Muscle of leg (tissue), 11 donors: Measurements from ENCODE around the gene WDR90. TPM values are rescaled to one million over a fixed set of nuclear protein-coding genes. Genes with fewer than 3 reads are reported as not detected.

Experiments
- DNase-seq: peaks from one replicate; pipeline ENCODE4 v3.0.0; 2013
- H3K27ac ChIP-seq: one replicate; pipeline ENCODE4 v1.5.1; 2013; ENCODE audit warnings: mild to moderate bottlenecking, low read length, control low read depth
- H3K27me3 ChIP-seq: one replicate; pipeline ENCODE4 v1.6.1; 2013; ENCODE audit warnings: low read length; ENCODE audit not compliant: control insufficient read depth, insufficient read depth
- H3K36me3 ChIP-seq: one replicate; pipeline ENCODE4 v1.6.1; 2013; ENCODE audit warnings: low read length; ENCODE audit not compliant: control insufficient read depth, insufficient read depth
- H3K4me1 ChIP-seq: one replicate; pipeline ENCODE4 v1.6.1; 2013; ENCODE audit warnings: low read length; ENCODE audit not compliant: control insufficient read depth, insufficient read depth
- H3K4me3 ChIP-seq: one replicate; pipeline ENCODE4 v1.5.1; 2013; ENCODE audit warnings: low read length, control low read depth
- H3K9me3 ChIP-seq: replicated peaks from 2 replicates; pipeline ENCODE4 v1.6.1; 2013; ENCODE audit warnings: low read depth, low read length; ENCODE audit not compliant: control insufficient read depth
- WGBS: methylation state at CpG from one replicate; pipeline ENCODE4 v1.1.5; 2013; ENCODE audit warnings: missing lambda C conversion rate; ENCODE audit not compliant: insufficient coverage; 5-methylcytosine and 5-hydroxymethylcytosine counted together
- polyA plus RNA-seq, 8 donors: library from polyadenylated mRNA; unstranded; fragments of 120-200 nt; gene quantifications; one replicate each; pipeline versions ENCODE4 v1.2.1 to v1.2.3, GENCODE V29; 2013; ENCODE audit warnings: inconsistent platforms in 1 of 8, low replicate concordance in 1 of 8; ENCODE audit not compliant: insufficient read length in 8 of 8, insufficient read depth in 1 of 8
- total RNA-seq: library from RNA; stranded (reverse); fragments of 120-200 nt; gene quantifications from one replicate; pipeline ENCODE4 v1.2.4, GENCODE V29; 2013

Gene WDR90
- total and polyA plus RNA-seq, 9 donors: 10.6 to 30.5 (median 20.0) TPM

- H3K36me3 ChIP-seq: peaks cover 29% of the 10 kb centered on the region
- no peaks in the 10 kb centered on the region for H3K9me3 ChIP-seq
- peaks cover 52% of the 10 kb centered on the region for H3K4me1 ChIP-seq
- no peak overlapping the region for H3K4me3 ChIP-seq
- H3K27ac ChIP-seq: no peak overlapping the region
- no peak for DNase-seq
- 91% methylated on average over 32 of the region's 35 CpGs for WGBS
- no peaks in the 10 kb centered on the region for H3K27me3 ChIP-seq
Measured at GRCh38 chr16:625977-626765, 23.0 kb upstream of the WDR90 start.

- WGBS: 84% methylated on average over 29 of the region's 29 CpGs
- peak; percentile 24 for DNase-seq
- no peak overlapping the region for H3K27ac ChIP-seq
Measured at GRCh38 chr16:626787-627453, 22.2 kb upstream of the WDR90 start.

GRCh38 chr16:627454-628239, 21.5 kb upstream of the WDR90 start:
- DNase-seq: peak; percentile 57
- WGBS: 83% methylated on average over 27 of the region's 50 CpGs
- peaks cover 46% of the 10 kb centered on the region for H3K4me1 ChIP-seq
- H3K27ac ChIP-seq: peak overlapping the region; percentile 7
- no peaks in the 10 kb centered on the region for H3K27me3 ChIP-seq
- peaks cover 32% of the 10 kb centered on the region for H3K36me3 ChIP-seq
- H3K9me3 ChIP-seq: no peaks in the 10 kb centered on the region
- H3K4me3 ChIP-seq: no peak overlapping the region

More at GRCh38 chr16:626787-627453, 22.2 kb upstream of the WDR90 start:
- peaks cover 29% of the 10 kb centered on the region for H3K36me3 ChIP-seq
- no peak overlapping the region for H3K4me3 ChIP-seq
- H3K9me3 ChIP-seq: no peaks in the 10 kb centered on the region
- H3K27me3 ChIP-seq: no peaks in the 10 kb centered on the region
- peaks cover 48% of the 10 kb centered on the region for H3K4me1 ChIP-seq

GRCh38 chr16:628321-629061, 20.7 kb upstream of the WDR90 start:
- Histone ChIP-seq H3K27me3 (no peaks in the 10 kb centered on the region), H3K4me1 (peaks cover 46% of the 10 kb centered on the region), H3K27ac (peak overlapping the region; percentile 83), H3K36me3 (peaks cover 35% of the 10 kb centered on the region), H3K9me3 (no peaks in the 10 kb centered on the region), H3K4me3 (no peak overlapping the region)
- WGBS: 79% methylated on average over 32 of the region's 33 CpGs
- DNase-seq: peak; percentile 8

GRCh38 chr16:629185-629832, 19.9 kb upstream of the WDR90 start:
- 30% methylated on average over 29 of the region's 29 CpGs for WGBS
- Histone ChIP-seq H3K4me3 (no peak overlapping the region), H3K27ac (peak overlapping the region; percentile 83), H3K9me3 (no peaks in the 10 kb centered on the region), H3K4me1 (peaks cover 46% of the 10 kb centered on the region), H3K36me3 (peaks cover 40% of the 10 kb centered on the region), H3K27me3 (no peaks in the 10 kb centered on the region)
- DNase-seq: peak; percentile 86

GRCh38 chr16:629833-630248, 19.3 kb upstream of the WDR90 start:
- H3K36me3 ChIP-seq: peaks cover 45% of the 10 kb centered on the region
- peak overlapping the region; percentile 83 for H3K27ac ChIP-seq
- no peaks in the 10 kb centered on the region for H3K27me3 ChIP-seq
- no peak overlapping the region for H3K4me3 ChIP-seq
- no peak for DNase-seq
- H3K4me1 ChIP-seq: peaks cover 49% of the 10 kb centered on the region
- H3K9me3 ChIP-seq: no peaks in the 10 kb centered on the region
- 19% methylated on average over 8 of the region's 11 CpGs for WGBS

GRCh38 chr16:630249-630814, 18.8 kb upstream of the WDR90 start:
- DNase-seq: no peak
- H3K4me3 ChIP-seq: no peak overlapping the region
- H3K4me1 ChIP-seq: peaks cover 54% of the 10 kb centered on the region
- peaks cover 42% of the 10 kb centered on the region for H3K36me3 ChIP-seq
- no peaks in the 10 kb centered on the region for H3K27me3 ChIP-seq
- H3K27ac ChIP-seq: peak overlapping the region; percentile 83
- 16% methylated on average over 27 of the region's 29 CpGs for WGBS
- no peaks in the 10 kb centered on the region for H3K9me3 ChIP-seq

- Histone ChIP-seq H3K27me3 (no peaks in the 10 kb centered on the region), H3K4me3 (no peak within 1 kb of the TSS), H3K4me1 (peaks cover 59% of the 10 kb centered on the region), H3K9me3 (no peaks in the 10 kb centered on the region), H3K27ac (peak within 1 kb of the TSS; percentile 83), H3K36me3 (peaks cover 36% of the 10 kb centered on the region)
- 4% methylated on average over 23 of the region's 23 CpGs for WGBS
- no peak for DNase-seq
Measured at GRCh38 chr16:630815-631405, 18.3 kb upstream of the WDR90 start, which contains the start of gene WFIKKN1. WFIKKN1 (plus strand) TSS chr16:630985; CDS start chr16:631254, 269 bp downstream.
